Stimulated activated CD8-positive, alpha-beta memory T cell treated with anti-CD3 and anti-CD28 coated beads, Interleukin-2, amount 100 ng/mL, for 1 hour (primary cell): ENCODE data around the gene TMTC4.

Experiments
- DNase-seq, 2 donors: peaks; one replicate each; pipeline ENCODE4 v3.0.0-alpha.2; 2020; ENCODE audit warnings: low read depth in 2 of 2

Gene TMTC4

DNA sequence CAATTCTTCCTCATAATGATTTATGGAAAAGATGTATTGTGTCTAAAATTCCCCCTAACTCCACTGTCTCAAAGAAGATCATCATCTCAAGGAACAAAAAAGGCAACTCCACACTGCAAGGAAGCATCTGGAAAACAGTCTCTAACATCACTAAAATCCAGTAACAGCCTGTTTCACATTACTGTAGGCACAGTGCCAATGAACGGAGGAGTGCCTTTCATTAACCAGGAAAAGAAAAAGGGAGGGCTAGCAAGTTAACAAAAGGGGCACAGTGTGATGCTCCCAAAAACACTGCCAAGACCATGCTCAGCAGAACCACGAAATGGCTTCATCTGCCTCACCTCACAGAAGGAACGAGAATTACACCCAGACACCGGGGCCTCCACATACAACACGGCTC, 8.5 kb downstream of the TMTC4 start:
- DNase-seq = no peak

DNA sequence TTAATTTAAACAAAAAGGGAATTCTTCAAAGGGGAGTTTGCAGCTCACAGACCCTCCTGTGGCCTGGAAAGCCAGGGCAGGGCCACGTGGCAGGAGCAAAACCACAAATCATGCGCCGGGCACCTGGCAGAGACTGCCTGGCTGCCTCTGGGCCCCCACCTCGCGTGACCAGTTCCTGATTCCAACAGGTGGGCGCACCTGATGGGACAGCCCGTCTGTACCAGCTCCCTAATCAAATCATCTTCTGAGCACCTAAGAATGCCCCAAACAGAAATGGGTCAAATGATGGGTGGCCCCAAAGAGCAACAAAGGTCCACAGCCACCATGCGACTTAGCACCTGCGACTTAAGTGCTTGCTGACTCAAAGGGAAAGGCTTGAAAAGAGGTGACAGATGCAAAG, 9.2 kb downstream of the TMTC4 start:
- DNase-seq = no peak

DNA sequence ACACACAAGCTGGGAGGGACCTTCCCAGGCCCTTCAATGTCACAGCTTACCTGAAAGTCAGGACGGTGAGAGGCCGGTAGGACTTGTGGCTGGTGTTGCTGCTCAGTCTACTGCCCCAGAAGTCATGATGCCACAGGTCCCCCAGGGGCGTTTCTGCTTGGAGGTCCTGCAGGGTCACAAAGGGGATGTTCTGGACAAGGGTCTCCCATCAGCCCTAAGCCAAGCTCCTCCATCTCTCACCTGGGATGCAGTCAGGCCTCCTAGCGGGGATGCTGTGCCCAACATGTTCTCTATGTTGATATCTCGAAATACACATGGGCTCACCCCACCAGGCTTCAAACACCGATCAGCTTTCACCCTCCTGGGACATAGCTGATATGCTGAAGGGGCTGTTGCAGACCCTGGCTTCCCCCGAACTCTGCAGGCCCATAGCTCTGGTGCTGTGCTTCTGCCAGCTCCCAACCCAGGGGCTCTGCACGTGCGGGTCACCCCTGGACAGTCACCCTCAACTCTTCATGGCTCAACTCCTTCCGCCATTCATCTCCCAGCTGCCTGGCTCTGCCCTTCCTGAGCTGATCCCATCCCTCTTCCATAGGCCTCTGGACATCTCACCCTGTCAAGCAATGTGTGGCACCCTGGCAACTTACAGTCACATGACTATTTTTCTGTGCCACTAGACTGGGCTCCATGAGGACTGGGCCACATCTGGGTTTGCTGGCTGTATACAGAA, 10.3 kb downstream of the TMTC4 start:
- DNase-seq = no peak

DNA sequence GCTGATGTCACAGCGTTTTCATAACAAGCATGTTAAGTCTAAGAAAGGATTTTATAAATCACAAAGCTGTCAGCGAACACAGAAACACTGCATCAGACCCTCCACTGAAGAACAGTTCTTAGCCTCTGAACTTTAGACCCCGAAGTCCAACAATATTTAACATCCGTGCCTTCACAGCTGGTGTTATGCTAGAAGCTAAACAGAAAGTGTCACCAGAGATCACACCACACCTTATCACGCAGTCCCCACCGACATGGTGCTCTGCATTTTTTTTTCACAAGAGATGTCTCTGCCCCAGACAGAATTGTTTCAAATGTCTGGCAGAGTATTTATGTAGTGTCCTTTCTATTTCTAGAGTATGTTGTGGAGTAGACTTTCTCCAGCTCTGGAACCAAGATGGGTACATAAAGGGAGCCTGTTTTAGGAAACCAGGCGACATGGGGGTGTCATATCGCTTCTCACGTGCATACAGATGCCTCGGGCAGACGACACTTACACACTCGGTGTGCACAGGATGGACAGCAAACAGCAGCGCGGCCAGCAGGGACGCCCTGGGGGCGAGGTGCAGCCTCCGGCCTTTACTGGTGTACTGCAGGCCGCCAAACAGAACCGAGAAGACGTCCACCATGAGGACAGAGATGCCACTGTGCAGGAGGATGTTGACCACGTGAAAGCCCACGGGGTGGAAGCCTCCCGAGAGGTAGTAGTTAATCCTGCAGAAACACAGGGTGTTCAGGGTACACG, 12.0 kb downstream of the TMTC4 start:
- no peak for DNase-seq

DNA sequence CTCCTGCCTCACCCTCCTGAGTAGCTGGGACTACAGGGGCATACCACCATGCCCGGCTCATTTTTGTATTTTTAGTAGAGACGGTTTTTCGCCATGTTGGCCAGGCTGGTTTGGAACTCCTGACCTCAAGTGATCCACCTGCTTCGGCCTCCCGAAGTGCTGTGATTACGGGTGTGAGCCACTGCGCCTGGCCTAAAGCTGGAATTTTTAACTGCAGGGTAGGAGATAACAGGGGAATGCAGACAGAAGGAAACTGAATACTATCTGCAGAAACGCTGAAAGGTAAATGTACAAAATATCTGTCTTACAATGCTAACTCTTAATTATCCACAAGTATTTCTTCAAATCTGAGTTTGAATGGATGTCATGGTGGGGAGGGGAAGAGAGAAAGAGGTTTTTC, 13.8 kb downstream of the TMTC4 start:
- no peak for DNase-seq

DNA sequence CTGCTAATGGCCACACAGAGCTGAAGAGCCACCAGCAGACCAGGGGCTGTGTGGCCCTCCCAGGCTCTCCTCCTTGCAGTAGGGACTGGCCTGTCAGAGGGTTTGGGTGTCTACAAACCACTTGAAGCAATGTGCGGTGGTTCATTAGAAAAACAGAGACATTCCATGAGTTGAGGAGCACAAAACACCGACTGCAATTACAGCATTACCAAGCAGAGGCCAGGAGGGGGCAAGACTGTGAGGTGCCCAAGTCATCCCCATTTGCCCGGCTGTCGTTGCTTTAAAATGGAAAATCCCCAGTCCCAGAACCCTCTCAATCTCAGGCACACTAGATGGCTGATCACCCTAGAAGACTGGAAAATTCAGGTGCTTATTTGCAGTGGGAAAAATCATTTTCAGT, 15.0 kb downstream of the TMTC4 start:
- DNase-seq = no peak

DNA sequence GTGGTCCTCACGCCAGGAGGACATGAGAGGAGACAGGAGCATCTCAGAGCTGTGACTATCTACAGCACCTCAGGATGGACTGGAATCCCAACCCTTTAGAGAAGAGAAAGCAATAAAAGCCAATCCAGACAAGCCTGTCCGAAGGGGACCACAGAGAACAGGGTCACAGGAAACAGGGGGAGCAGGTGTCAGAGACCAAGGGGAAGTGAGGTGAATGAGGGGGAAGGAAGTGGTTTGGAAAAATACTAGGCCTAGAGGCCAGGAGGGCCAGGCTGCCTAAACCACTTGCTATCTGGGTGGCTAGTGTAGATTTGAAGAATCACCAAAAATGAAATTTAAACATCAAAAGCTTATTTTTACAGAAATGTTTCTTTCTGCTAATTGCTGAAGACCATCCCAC, 16.2 kb downstream of the TMTC4 start:
- no peak for DNase-seq

DNA sequence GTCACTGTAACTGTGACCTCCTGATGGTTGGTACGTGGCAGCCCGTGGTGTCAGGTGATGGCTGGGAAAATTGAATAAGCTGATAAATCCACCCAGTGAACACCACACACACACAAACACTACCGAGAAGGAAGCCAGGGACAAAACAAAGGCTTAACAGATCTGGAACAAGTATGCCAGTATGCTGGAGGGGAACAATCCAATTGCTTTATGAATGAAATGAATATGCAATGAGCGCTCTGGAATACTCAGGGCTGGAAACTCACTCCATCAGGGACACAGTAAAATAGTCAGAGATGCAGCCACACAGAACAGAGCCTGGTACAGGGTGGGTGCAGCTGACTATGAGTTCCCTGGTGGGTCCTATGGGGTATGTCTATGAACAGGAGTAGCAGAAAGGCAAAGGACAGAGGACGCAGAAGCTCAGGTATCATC, 16.7 kb downstream of the TMTC4 start:
- DNase-seq = no peak

DNA sequence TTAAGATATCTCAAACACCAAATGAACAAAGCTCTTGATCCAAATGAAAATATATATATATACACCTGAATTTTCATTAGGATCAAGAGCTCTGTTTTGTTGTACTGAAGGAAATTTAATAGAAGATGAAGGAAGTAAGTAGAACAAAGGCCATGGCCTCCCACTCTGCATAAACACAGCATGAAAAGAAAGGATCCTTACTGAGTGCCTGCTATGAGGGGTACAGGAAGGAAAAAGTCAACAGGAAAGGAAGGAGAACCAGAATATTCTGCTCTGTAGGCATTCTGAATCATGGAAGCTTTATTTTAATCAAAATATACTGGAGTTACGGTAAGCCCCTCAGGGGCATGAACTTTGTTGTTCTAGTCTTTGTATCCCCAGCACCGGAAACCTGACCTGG, 22.1 kb downstream of the TMTC4 start:
- no peak for DNase-seq

DNA sequence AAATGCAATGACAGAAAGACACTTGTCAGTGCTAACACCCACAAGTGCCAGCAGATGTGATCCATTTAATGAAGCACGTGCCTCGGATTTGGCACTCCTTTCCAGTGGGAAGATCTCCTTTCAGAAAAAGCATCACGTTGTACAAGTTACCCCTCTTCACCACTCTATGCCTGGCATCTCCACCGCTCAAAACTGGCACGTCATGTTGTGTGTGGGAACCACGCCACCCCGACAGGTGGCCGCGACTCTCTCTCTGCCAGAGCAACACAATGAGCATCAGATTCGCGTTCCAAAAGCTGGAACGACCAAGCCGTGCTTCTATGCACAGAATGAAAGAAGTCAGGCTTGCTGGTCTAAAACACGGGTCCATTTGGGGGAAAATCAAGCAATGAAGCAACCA, 24.3 kb downstream of the TMTC4 start:
- no peak for DNase-seq

DNA sequence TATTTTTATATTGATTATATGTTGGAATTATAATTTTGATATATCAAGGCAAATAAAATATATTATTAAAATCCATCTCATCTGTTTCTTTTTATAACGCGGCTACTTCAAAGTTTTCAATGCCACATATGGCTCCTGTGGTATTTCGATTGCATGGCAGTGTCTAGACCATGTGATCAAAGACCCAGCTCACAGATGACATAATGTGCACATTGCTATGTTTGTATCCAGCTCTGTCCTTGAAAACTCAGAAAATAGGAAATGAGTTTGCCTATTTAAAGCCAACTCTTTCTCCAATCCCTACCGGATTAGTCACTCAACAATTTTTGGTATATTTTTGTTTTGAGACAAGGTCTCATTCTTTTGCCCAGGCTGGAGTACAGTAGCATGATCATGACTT, 26.2 kb downstream of the TMTC4 start:
- DNase-seq = no peak

DNA sequence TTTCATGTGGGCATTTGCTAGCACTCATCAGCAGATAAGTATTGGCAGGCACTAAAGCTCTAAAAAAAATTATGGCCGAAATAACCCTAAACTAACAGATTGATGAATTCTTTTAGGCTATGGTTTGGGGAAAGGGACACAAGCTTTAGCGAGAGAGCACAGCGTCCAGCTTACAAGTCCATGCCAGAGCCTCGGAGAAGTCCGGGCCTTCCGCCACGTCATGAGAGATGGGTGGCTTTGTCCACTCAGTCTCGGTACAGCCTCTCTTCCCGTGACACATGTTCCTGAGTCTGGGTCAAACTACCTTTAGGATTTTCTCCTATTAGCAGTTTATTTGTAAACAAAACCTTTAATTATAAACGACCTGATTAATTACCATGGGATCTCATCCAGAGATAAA, 27.7 kb downstream of the TMTC4 start:
- no peak for DNase-seq

DNA sequence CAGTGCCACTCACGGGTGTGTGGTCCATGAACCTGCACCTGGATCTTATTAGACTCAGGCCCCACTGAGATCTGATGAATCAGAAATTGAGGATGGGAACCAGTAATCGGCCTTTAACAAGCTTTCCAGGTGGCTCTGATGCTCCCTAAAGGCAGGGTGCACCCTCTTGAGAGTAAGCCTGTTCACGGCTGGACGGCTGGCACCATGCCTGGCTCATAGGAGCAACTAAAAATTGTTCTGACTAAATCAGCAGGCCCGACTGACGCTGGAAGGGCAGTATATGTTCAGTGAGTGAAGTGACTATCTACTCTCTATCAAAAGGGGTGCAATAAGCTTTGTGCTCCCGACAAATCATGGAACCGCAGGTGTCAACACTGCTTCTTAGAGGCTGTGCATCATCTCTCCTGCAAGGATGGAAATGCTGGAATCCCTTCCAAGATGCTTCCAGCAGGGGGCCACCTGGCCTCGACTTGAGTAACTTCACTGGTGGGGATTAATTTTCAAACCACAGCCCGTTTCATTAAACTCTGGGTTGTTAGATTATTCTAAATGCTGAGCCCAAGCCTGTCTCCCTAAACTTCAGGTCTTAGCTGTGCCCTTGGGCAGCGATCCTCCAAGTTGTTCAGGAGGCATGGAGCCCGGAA, 28.4 kb downstream of the TMTC4 start:
- no peak for DNase-seq

DNA sequence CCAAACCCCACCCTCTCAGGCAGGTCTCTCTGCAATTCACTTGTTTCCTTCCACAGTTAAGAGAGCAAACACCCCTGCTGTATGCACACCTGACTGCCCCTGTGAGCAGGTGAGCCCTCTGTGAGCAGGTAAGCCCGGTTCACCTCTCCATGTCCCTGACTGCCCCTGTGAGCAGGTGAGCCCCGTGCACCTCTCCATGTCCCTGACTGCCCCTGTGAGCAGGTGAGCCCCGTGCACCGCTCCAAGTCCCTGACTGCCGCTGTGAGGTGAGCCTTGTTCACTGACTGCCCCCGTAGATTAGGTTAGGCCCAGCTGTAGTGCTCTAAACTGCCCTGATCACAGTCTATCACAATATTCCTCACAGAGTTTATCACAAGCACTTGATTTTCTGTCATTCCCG, 29.2 kb downstream of the TMTC4 start:
- no peak for DNase-seq

DNA sequence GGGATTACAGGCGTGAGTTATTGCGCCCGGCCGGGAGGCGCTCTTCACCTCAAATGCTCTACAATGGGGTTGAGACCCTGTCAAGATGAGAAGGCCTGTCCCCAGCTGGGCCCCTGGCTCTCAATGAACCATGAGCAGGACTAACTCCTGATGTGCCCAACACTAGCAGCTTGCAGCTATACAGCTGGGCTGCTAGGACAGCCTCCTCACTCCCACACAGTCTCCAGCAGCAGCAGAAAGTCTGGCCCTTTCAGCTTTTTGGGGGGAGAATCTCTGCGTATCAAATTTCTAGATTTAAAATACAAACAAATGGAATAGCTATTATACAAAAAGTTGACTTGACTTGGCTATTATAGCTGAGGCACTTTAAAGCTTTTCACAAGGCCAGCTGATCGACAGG, 30.2 kb downstream of the TMTC4 start:
- DNase-seq = no peak

DNA sequence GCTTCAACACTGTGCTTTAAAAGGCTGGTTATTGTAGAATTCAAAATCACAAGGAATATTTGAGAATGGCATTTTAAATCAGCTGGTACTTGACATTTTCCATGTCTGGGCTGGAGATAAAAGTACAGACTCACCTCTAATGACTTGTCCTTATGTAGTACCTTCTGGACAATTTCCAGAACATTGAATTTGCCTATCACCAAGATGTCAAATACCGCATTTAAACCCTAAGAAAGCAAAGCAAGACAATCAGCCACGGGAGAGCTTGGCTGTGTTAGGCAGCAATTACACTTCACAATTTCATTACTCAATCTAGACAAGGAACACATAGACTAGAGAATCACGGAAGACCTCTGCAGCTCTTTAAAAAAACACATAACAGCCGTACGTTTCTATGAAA, 36.8 kb downstream of the TMTC4 start:
- DNase-seq = no peak

DNA sequence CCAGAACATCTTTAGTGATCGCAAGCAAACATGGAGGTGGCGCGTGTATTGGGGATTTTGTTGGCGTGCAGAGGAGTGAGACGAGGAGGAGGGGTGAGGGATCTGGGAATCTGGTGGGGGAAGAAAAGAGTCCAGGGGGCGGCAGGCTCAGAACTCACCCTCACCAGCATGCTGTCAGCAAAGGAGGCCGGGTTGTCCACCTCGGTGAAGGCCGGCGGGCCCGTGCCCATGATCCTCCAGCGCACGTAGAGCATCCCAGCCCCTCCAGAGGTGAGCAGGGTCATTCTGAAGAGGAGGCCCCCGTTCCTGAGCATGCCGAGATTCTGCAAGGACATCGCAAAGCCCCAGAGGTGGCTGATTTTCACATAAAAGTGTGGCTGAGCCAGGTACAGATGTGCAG, 37.2 kb downstream of the TMTC4 start:
- DNase-seq = no peak

DNA sequence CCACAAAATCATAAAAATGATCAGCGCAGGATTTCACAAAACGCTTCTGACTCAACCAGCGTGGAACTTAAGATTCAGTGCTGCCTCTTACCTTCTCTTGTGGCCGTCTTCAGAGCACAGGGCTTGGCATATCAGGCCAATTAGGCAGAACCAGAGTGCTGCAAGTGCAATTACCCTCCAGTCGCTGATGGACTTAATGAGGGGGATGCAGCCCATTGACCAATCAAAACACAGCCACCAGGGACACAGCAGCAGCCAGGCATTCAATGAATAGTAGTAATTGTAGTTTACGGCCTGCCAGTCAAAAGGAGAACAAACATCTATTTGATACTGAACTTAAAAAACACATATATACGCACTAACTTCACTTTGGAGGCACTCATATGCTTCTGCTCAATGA, 38.2 kb downstream of the TMTC4 start:
- DNase-seq = no peak

DNA sequence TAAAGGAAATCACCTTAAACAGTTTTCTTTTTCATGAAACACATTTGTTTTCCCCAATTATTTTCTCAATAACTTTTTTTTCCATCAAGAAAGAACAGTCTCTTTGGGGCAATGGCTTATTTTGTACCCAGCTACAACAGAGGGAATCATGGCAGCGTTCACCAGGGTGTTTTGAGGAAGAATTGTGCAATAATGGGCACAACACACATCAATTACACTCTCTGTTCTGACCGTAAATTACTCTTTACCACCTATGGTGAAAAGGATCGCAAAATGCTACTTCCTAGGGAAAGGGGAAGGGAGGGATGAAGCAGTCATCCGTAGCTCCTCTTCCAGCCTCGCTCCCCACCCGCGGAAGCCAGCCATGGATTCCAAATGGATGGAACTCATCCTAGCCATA, 38.6 kb downstream of the TMTC4 start:
- DNase-seq = no peak

DNA sequence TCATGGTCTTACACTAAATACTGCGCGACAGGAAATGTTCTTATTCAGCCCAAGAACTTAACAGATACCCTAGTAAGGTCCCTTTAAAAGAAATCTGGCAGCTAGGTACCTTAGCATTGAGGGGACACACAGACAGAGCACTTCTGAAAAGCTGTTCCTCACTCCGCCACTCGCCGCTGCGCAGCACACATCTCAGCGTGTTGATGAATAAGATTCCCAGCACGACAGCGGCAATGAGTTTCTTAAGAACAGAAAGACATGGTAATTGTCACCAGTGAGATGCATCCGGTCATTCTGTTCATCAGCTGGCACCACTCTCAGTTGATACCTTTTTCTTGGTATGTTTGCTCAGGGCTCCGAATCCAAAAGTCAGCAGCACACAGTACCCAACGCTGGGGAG, 39.9 kb downstream of the TMTC4 start:
- no peak for DNase-seq

DNA sequence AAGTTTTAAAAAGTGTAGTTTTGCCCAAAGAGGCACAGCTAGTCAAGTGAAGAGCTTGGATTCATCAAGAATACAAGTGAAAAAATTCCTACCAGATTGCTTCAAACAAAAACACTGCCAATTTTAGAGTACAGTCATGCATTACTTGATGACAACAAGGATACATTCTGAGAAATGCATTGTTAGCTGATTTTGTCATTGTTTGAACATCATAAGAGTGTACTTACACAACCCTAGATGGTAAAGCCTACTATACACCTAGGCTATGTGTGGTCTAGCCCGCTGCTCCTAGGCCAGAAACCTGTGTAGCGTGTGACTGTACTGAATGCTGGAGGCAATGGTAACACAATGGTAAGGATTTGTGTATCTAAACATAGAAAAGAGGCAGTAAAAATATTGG, 41.1 kb downstream of the TMTC4 start:
- DNase-seq = no peak

DNA sequence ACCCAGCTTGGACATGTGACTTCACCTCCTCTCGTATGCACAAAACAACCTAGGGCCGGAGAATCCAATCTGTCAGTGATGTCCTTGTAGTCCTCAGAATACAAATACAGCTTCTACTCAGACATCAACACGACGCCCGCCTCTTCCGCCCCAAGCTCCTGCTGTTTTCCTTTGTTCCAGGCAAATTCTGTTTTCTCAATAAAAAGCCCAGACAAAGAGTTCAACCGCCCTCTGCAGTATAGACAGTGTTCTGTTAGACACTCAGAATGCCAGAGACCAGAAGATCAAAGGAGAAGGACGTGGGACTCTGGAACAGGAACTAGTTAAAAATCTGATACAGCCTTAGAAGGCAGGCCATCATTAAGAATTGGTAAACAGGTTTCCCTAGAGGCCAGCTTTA, 44.0 kb downstream of the TMTC4 start:
- DNase-seq = no peak

DNA sequence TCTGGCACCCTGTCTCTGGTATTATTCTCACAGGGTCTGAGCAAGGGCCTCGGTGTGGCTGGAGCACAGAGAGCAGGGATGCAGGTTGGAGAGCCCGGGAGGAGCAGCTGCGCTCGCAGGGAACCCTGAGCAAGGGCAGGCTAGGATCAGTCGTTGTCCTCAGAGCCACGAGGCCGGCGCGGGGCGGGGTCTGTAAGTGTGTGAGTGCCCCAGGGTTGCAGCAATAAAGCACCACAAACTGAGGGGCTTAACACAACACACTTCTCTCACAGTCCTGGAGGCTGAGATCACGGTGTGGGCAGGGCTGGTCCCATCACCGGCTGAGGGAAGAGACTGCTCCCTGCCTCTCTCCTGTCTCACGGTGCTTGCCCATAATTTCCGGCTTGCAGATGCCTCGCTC, 47.5 kb downstream of the TMTC4 start:
- DNase-seq = no peak
